Jurkat, Clone E6-1 (cell line): ENCODE data around the gene CSH1.
"Not testable (repeated sequence)": the region's sequence is repeated elsewhere in the genome, so short reads cannot be mapped to it uniquely, and the experiment has no call there.

Source experiments
- DNase-seq: peaks from one replicate; pipeline ENCODE4 v3.0.0-alpha.2; 2011; ENCODE audit warnings: low read depth, low spot score
- H3K4me3 ChIP-seq: 2 replicates; pipeline ENCODE4 v1.5.1; 2011; ENCODE audit warnings: mild to moderate bottlenecking, low read length, control low read depth, moderate library complexity

CSH1 gene

DNA sequence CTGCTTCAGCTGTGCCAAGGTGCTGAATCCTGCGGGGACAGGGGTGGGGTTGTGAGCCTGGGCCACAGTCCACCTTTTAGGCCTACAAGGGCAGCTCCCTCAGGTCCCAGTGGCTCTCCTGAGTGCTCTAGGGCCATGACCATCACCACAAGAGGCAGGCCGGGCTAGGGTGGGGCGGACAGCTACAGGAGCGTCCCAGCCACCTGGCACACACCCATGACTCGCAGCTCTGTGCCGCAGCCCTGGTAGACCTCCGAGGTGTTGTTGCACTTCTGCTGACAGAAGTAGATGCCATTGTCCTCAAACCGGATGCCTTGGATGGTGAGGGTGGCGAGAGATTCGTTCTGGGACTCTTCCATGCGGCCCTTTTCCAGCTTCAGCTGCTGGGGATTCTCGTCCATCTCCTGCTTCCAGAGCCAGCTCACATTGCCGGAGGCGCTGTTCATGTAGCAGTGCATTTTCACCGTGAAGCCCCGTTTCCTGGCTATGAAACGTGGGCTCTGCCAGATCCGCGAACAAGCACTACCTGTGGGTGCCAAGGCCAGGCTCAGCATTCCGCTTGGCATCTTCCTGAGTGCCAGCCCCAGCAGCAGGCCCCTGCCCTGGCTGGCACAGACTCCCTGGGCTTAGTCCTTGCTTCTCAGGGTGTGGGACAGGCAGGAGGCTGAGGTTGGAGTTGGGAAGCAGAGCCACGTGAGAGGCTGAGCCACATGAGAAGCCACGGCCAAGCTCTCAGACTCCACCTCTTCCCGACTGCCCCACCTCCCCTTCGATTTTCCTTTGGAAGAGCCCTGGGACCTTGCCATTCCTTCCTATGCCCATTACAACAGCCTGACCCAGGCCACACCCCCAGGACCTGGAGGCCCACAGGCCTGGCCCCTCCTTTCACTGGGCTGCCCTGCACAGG, 33.7 kb upstream of the CSH1 start:
- DNase-seq, result no peak
- H3K4me3 ChIP-seq, result no peak overlapping the region

DNA sequence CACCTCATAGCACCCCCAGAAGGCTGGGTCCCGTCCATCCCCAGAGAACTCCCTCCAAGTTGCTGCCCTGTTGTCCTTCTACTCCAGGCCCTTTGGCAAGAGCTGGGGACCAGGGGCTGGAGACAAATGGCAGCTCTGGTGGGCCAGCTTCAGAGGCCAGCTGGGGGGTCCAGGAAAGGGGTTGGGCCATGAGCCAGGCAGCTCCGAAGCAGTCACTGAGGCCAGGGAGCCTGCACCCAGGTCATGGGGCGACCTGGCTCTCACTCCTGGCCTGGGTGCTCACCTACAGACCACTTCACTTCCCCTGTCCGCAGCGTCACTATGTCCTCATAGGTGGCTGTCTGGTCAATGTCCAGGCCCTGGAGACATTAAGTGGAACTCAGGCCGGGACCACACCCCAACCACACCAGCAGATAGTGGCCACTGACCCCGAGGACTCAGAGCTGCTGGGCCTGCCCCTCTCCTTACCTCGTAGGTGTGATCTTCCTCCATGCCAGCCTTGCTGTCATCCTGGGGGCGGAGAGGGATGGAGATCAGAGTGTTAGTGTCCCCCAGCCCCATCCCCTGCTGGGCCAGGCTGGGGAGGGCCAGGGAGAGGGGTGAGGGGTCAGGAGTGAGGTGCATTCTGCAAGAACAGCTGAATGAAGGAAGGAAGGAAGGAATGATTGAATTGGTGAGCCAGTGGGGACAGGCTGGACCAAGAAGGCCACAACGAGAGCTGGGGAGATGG, 32.8 kb upstream of the CSH1 start:
- DNase-seq, result no peak
- no peak overlapping the region for H3K4me3 ChIP-seq

DNA sequence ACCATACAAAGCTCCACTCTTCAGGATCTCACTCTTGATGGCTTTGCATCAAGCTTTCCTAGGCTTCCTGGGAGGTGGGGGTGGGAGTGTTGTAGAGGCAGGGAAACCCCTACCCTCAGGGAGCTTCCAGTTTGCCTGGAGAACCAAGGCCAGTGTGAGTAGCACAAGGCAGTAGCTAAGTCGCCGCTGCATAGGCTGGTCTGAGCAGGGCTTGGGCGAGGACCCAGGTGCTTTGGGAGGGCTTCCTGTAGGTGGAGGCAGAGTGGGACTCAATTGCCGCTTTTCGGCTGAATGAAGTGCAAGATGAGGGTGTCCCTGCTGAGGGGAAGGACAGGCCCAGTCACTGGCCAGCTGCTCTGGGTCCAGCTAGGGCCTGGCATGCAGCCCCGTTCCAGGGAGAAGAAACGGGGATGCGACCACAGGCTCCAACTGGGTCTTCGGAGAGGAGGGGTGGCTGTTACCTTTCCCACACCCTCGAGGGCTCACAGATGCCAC, 31.8 kb upstream of the CSH1 start:
- no peak for DNase-seq
- no peak overlapping the region for H3K4me3 ChIP-seq

DNA sequence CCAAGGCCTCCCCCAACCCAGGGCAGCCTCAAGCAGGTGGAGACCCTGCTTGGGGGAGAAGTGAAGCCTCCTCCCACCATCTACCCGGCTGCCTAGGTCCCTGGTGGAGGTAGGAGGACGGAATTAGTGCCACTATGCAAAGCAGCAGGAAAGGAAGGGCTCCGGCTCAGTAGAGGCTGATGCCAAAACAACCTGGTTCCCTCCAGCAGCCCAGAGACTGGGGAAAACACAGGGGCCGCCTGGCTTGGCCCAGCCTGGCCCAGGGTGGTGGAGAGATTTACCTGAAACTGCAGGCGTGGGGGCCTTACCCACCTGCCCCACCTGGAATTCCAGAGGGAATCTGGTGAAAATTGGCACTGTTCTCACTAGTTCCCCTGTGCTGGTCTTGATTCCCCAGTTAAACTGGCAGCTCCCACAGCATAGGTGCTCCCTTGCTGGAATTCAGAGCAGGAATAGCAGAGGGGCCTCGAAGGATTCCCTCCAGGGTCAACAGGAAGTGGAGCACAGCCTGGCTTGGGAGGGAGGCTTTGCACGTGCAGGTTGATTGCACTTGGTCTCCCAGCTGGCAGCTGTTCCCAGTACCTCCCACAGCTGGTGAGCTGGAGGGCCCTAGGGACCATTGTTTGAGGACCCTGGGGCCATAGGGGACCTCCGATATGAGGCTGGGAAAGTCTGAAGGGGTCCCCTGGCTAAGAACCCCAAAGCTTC, 31.2 kb upstream of the CSH1 start:
- no peak for DNase-seq
- no peak overlapping the region for H3K4me3 ChIP-seq

DNA sequence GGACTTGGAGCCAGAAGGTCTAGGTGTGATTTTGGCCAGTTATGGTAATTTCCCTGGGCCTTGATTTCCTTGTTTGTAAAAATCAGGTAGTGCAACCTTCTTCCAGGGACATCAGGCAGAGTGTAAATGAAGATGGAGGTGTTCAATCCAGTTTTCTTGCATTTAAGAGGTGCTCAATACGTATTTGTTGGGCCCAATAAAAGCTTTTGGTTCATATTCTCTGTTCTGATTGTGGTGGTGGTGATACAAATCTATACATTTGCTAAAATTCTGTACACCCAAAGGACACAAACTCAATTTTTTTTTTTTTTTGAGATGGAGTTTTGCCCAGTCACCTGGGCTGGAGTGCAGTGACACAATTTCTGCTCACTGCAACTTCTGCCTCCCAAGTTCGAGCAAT, 29.8 kb upstream of the CSH1 start:
- no peak overlapping the region for H3K4me3 ChIP-seq
- no peak for DNase-seq

DNA sequence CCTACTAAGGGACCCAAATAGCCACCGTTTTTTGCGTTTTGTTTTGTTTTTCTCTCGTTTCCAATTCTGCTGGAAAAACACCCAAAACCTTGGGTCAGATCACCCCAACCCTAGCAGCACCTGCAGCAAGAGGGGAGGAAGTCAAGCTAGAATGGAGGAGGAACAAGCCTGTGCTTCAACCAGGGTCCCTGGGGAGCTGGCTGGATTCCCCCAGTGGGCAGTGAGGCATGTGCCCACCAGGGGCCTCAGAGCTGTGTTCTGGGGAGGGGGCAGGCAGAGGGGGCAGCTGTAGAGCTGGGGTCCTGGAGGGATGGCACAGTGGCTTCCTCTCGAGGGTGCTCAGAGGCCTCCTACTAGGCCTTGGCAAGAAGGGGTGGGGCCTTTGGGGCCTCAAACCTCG, 29.2 kb upstream of the CSH1 start:
- DNase-seq, result no peak
- no peak overlapping the region for H3K4me3 ChIP-seq

DNA sequence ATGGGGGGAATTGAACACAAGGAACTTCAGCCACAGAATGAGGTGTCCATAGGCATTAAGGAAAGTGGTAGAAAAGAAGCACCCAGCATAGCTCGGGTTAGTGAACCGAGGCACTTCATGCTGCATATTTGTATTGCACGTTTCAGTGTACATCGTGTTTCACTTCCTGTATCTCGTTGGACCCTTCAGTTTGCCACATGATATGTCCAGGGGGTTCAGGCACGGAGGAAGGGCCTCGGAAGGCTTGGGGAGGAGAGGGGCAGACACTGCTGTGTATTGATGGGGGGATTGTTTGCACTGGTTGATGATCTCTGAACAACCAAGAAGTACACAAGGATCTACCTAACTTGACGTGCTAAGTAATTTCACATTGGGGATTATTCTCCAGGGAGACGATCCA, 26.0 kb upstream of the CSH1 start:
- DNase-seq, H3K4me3 ChIP-seq: not testable (repeated sequence)

DNA sequence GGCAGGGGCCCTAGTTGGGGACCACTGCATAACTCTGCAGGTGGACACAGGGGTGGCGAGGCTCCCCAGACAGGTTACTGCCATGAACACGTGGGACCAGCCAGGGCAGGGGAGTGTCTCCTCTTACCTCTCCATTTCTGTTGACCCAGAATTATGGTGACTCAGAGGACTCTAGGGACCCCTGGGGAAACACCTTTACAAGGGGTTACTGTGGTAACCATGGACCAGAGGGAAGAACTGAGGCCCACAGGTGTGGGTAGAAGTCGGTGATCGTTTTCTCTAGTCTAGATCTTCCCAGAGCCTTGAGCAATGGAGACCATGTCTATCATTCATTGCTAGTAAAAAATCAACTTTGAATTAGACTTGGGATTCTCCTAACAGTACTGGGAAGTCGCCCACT, 24.4 kb upstream of the CSH1 start:
- not testable (repeated sequence) for H3K4me3 ChIP-seq, DNase-seq

DNA sequence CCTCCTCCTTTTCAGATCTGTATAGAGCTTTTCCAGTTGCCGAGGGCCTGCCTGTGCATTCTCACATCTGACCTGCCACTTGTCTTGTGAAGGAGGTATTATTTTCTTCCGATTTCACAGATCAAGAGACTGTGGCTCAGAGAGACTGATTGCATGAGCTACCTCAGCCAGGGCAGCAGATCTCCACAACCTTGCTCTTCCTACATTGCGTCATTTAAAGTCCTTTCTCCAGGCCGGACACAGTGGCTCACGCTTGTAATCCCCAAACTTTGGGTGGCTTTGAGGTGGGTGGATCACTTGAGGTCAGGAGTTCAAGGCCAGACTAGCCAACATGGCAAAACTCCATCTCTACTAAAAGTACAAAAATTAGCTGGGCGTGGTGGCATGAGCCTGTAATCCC, 23.7 kb upstream of the CSH1 start:
- not testable (repeated sequence) for H3K4me3 ChIP-seq, DNase-seq

DNA sequence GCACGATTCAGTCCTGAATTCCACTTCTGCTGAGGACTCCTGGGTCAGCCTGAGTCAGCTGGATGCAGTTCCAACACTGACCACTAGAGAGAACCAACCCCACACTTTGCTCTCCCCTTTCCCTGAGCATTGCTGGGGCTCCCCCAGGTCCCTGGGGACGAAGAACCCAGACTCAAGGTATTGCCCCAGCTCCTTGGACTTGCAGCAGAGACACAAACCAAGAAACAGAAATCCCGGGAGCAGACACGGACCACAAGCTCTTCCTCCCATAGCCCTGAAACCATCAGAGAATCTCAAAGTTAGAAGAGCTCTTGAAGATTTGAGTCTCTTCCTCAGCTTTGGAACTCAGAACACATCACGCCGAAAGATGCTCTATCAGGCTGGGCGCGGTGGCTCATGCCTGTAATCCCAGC, 22.9 kb upstream of the CSH1 start:
- no peak overlapping the region for H3K4me3 ChIP-seq
- peak; percentile 51 for DNase-seq

DNA sequence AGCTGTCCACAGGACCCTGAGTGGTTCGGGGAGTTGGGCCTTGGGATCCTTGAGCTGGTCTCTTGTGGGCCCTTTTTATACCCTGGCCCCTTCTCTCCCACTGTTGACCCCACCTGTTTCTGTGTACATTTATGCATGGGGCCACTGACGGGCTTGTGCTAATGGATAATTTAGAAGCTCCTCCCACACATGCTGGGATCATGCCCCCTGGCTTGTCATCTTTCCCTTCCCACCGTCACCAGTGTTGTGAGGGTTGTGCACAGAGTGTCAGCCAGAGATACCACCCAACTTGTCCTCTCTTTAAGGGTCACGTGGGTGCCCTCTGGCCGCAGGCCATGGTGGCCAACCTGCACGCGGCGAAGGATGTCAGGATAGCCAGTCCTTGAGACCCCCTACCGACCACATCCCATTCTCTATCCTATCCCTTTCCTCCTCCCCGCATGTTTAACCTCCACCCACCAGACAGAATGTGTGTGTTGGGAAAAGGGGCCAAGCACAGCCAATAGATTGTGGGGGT, 22.5 kb upstream of the CSH1 start, which contains the start of gene GH1:
Gene GH1, minus strand, starts transcription at position 51 of the 517 bp plus-strand sequence. CDS start 63 bp downstream, outside the sequence.
- not testable (repeated sequence) for H3K4me3 ChIP-seq, DNase-seq

DNA sequence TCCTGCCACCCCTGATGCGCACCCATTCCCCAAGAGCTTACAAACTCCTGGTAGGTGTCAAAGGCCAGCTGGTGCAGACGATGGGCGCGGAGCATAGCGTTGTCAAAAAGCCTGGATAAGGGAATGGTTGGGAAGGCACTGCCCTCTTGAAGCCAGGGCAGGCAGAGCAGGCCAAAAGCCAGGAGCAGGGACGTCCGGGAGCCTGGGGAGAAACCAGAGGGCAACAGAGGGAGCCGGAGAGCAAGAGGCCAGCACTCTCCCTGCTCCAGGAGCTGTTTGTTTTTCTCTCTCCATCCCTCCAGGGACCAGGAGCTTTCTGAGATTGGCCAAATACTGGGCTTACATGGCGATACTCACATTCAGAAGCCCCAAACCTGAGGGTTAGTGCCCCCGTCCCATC, 21.9 kb upstream of the CSH1 start:
- no peak overlapping the region for H3K4me3 ChIP-seq
- no peak for DNase-seq

DNA sequence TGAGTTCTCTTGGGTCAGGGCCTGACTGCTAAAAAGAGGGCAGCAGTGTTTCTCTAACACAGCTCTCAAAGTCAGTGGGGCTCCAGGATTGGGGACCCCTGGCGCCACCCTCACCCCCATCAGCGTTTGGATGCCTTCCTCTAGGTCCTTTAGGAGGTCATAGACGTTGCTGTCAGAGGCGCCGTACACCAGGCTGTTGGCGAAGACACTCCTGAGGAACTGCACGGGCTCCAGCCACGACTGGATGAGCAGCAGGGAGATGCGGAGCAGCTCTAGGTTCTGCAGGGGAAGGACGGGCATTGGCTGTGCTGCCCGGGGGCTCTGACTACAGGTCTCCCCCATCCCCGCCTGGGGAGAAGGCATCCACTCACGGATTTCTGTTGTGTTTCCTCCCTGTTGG, 21.3 kb upstream of the CSH1 start:
- H3K4me3 ChIP-seq, result no peak overlapping the region
- no peak for DNase-seq

DNA sequence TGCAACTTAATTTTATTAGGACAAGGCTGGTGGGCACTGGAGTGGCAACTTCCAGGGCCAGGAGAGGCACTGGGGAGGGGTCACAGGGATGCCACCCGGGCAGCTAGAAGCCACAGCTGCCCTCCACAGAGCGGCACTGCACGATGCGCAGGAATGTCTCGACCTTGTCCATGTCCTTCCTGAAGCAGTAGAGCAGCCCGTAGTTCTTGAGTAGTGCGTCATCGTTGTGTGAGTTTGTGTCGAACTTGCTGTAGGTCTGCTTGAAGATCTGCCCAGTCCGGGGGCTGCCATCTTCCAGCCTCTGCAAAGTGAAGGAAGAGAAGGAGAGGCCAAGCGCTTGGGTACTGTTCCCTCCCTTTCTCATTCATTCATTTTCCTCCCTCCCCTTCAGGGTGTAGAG, 20.8 kb upstream of the CSH1 start:
- not testable (repeated sequence) for H3K4me3 ChIP-seq, DNase-seq

DNA sequence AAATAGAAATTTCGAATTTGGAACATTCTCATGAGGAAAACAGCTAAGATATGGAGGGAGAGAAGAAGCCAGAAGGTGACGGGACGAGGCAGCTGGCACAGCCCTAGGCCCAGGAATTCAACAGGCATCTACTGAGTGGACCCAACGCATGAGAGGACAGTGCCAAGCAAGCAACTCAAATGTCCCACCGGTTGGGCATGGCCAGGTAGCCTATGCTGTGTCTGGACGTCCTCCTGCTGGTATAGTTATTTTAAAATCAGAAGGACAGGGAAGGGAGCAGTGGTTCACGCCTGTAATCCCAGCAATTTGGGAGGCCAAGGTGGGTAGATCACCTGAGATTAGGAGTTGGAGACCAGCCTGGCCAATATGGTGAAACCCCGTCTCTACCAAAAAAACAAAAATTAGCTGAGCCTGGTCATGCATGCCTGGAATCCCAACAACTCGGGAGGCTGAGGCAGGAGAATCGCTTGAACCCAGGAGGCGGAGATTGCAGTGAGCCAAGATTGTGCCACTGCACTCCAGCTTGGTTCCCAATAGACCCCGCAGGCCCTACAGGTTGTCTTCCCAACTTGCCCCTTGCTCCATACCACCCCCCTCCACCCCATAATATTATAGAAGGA, 20.3 kb upstream of the CSH1 start:
- no peak for DNase-seq
- H3K4me3 ChIP-seq, result no peak overlapping the region

DNA sequence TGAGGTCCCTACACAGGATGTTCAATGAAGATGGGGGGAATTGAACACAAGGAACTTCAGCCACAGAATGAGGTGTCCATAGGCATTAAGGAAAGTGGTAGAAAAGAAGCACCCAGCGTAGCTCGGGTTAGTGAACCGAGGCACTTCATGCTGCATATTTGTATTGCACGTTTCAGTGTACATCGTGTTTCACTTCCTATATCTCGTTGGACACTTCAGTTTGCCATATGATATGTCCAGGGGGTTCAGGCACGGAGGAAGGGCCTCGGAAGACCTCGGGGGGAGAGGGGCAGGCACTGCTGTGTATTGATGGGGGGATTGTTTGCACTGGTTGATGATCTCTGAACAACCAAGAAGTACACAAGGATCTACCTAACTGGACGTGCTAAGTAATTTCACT, 19.4 kb upstream of the CSH1 start:
- not testable (repeated sequence) for DNase-seq, H3K4me3 ChIP-seq

DNA sequence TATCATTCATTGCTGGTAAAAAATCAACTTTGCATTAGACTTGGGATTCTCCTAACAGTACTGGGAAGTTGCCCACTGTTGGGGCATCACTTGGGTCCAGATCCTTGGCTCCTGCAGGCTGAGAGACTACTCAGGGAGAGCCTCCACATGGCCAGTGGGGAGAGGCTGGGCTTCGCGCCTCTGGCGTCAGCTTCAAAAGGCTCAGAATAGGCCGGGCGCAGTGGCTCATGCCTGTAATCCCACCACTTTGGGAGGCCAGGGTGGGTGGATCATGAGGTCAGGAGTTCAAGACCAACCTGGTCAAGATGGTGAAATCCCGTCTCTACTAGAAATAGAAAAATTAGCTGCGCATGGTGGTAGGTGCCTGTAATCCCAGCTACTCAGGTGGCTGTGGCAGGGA, 18.1 kb upstream of the CSH1 start:
- no peak for DNase-seq

DNA sequence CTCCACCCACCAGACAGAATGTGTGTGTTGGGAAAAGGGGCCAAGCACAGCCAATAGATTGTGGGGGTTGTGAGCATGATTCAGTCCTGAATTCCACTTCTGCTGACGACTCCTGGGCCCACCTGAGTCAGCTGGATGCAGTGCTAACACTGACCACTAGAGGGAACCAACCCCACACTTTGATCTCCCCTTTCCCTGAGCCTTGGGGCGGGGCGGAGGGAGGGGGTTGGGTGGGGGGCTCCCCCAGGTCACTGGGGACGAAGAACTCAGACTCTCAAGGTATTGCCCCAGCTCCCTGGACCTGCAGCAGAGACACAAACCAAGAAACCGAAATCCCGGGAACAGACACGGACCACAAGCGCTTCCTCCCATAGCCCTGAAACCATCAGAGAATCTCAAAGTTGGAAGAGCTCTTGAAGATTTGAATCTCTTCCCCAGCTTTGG, 15.3 kb upstream of the CSH1 start:
- H3K4me3 ChIP-seq, result no peak overlapping the region
- DNase-seq, result peak; percentile 19

More for the DNA sequence above, 18.1 kb upstream of the CSH1 start:
- H3K4me3 ChIP-seq, result no peak overlapping the region
